MCF 10A (cell line): Measurements from ENCODE around the gene FNBP1. TPM values are rescaled to one million over a fixed set of nuclear protein-coding genes. Genes with fewer than 3 reads are reported as not detected.

ENCODE experiments used
- BruUV-seq: library from RNA; stranded (reverse); fragments of 400-500 nt; replicated peaks from 2 replicates; lab custom pipeline; 2021; lab: Mats Ljungman, UMichigan
- CTCF ChIA-PET: fragments of 300-600 bp; sonication (Branson Sonifier 250); formaldehyde crosslinking; extraction: SDS; loops from one replicate; lab custom pipeline; 2021; ENCODE audit warnings: antibody characterized with exemption, inconsistent platforms; lab: Yijun Ruan, JAX
- POLR2A ChIA-PET: fragments of 300-600, 350-650 bp; sonication (Branson Sonifier 250); formaldehyde crosslinking; extraction: SDS; loops from one replicate; lab custom pipeline; 2020; ENCODE audit warnings: antibody characterized with exemption, inconsistent platforms; lab: Yijun Ruan, JAX
- DNase-seq: peaks from one replicate; pipeline ENCODE4 v3.0.0-alpha.2; 2018; ENCODE audit not compliant: unreplicated experiment
- H3K27ac Mint-ChIP-seq: one replicate; pipeline ENCODE4 v1.8.0; 2022; ENCODE audit warnings: mild to moderate bottlenecking, low read depth, mixed read lengths; ENCODE audit not compliant: unreplicated experiment
- H3K27me3 Mint-ChIP-seq: one replicate; pipeline ENCODE4 v1.8.0; 2022; ENCODE audit warnings: mixed read lengths; ENCODE audit not compliant: insufficient read depth, unreplicated experiment
- H3K36me3 Mint-ChIP-seq: one replicate; pipeline ENCODE4 v1.8.0; 2022; ENCODE audit warnings: mild to moderate bottlenecking, moderate library complexity, mixed read lengths; ENCODE audit not compliant: insufficient read depth, unreplicated experiment
- H3K4me1 Mint-ChIP-seq: one replicate; pipeline ENCODE4 v1.8.0; 2022; ENCODE audit warnings: mixed read lengths; ENCODE audit not compliant: insufficient read depth, unreplicated experiment
- H3K4me3 Mint-ChIP-seq: one replicate; pipeline ENCODE4 v1.8.0; 2022; ENCODE audit warnings: mild to moderate bottlenecking, moderate library complexity, mixed read lengths; ENCODE audit not compliant: unreplicated experiment
- H3K9me3 Mint-ChIP-seq: one replicate; pipeline ENCODE4 v1.8.0; 2022; ENCODE audit warnings: mixed read lengths; ENCODE audit not compliant: unreplicated experiment
- CTCF ChIP-seq: fragments of 200-600 bp; IDR thresholded peaks from one replicate; pipeline ENCODE4 v1.8.0; 2022; ENCODE audit warnings: antibody characterized with exemption, mild to moderate bottlenecking; ENCODE audit not compliant: unreplicated experiment
- intact Hi-C: fragments of 100-400 bp; cut with micrococcal nuclease; formaldehyde crosslinking; loops from 2 replicates; pipeline ENCODE4 v1.14.1; 2022
- total RNA-seq: library from RNA; stranded (reverse); gene quantifications from 2 replicates; pipeline ENCODE4 v1.2.3, GENCODE V29; 2022

Gene FNBP1
- total RNA-seq, 1 experiment from 2014 or later, result 24.4 TPM

- no peaks in the 10 kb centered on the region for H3K9me3 Mint-ChIP-seq
- intact Hi-C loops, result no loop called here
- BruUV-seq, result no TSS peak
- no peaks in the 10 kb centered on the region for H3K4me1 Mint-ChIP-seq
- H3K36me3 Mint-ChIP-seq, result peaks cover 6% of the 10 kb centered on the region
- DNase-seq, result no peak
- no peak overlapping the region for H3K4me3 Mint-ChIP-seq
- no peak for TF ChIP-seq CTCF
- H3K27me3 Mint-ChIP-seq, result no peaks in the 10 kb centered on the region
- H3K27ac Mint-ChIP-seq, result no peak overlapping the region
- CTCF ChIA-PET, result interaction anchor here (0.6 kb wide), 1 partner anchor 342 kb away, joined by 5 read pairs; no protein-coding TSS in a partner anchor
- POLR2A ChIA-PET, result no interaction called here
Measured at GRCh38 chr9:130003943-130004552, 38.9 kb downstream of the FNBP1 start.

- intact Hi-C loops, result no loop called here
- Mint-ChIP-seq H3K4me1 (no peaks in the 10 kb centered on the region), H3K4me3 (no peak overlapping the region), H3K27me3 (no peaks in the 10 kb centered on the region), H3K9me3 (no peaks in the 10 kb centered on the region), H3K36me3 (peaks cover 6% of the 10 kb centered on the region), H3K27ac (no peak overlapping the region)
- DNase-seq, result no peak
- BruUV-seq, result no TSS peak
- ChIA-PET CTCF (no interaction called here), POLR2A (no interaction called here)
- TF ChIP-seq CTCF, result no peak
Measured at GRCh38 chr9:130002320-130002719, 40.7 kb downstream of the FNBP1 start.

- peaks cover 6% of the 10 kb centered on the region for H3K36me3 Mint-ChIP-seq
- peaks cover 1% of the 10 kb centered on the region for H3K4me1 Mint-ChIP-seq
- DNase-seq, result no peak
- no peaks in the 10 kb centered on the region for H3K27me3 Mint-ChIP-seq
- CTCF ChIA-PET, result interaction anchor here (0.6 kb wide), 2 partner anchors 32 to 40 kb away, joined by 3 read pairs; no protein-coding TSS in a partner anchor
- H3K4me3 Mint-ChIP-seq, result no peak overlapping the region
- no TSS peak for BruUV-seq
- TF ChIP-seq CTCF, result no peak
- H3K27ac Mint-ChIP-seq, result no peak overlapping the region
- intact Hi-C loops, result no loop called here
- POLR2A ChIA-PET, result interaction anchor here (1.5 kb wide), 1 partner anchor 24 kb away, joined by 3 read pairs; no protein-coding TSS in a partner anchor
- no peaks in the 10 kb centered on the region for H3K9me3 Mint-ChIP-seq
Measured at GRCh38 chr9:130001190-130001589, 41.8 kb downstream of the FNBP1 start.

GRCh38 chr9:129999141-129999510 lies 43.9 kb downstream of the FNBP1 start:
- peaks cover 6% of the 10 kb centered on the region for H3K36me3 Mint-ChIP-seq
- CTCF ChIA-PET, result interaction anchor here (0.9 kb wide), 1 partner anchor 18 kb away, joined by 3 read pairs; no protein-coding TSS in a partner anchor
- intact Hi-C loops, result no loop called here
- POLR2A ChIA-PET, result interaction anchor here (1.8 kb wide), 1 partner anchor 9 kb away, joined by 5 read pairs; no protein-coding TSS in a partner anchor
- no peaks in the 10 kb centered on the region for H3K27me3 Mint-ChIP-seq
- no peak for DNase-seq
- peaks cover 9% of the 10 kb centered on the region for H3K4me1 Mint-ChIP-seq
- TF ChIP-seq CTCF, result no peak
- no TSS peak for BruUV-seq
- no peak overlapping the region for H3K4me3 Mint-ChIP-seq
- no peaks in the 10 kb centered on the region for H3K9me3 Mint-ChIP-seq
- H3K27ac Mint-ChIP-seq, result no peak overlapping the region
